RPMI7951 (cell line): ENCODE results near the gene GSS. TPM values are rescaled to one million over a fixed set of nuclear protein-coding genes. Genes with fewer than 3 reads are reported as not detected.

ENCODE experiments used
- DNase-seq: peaks from one replicate; pipeline ENCODE4 v3.0.0-alpha.2; 2012; ENCODE audit warnings: low read depth
- total RNA-seq: library from RNA; depleted of rRNA; stranded (reverse); fragments of >200 nt; shearing (Covaris generic); gene quantifications from 2 replicates; pipeline ENCODE4 v1.2.3, GENCODE V29; 2014; rRNA removed

GSS gene
- 99.5 and 112 TPM in 2 replicates for total RNA-seq

DNA sequence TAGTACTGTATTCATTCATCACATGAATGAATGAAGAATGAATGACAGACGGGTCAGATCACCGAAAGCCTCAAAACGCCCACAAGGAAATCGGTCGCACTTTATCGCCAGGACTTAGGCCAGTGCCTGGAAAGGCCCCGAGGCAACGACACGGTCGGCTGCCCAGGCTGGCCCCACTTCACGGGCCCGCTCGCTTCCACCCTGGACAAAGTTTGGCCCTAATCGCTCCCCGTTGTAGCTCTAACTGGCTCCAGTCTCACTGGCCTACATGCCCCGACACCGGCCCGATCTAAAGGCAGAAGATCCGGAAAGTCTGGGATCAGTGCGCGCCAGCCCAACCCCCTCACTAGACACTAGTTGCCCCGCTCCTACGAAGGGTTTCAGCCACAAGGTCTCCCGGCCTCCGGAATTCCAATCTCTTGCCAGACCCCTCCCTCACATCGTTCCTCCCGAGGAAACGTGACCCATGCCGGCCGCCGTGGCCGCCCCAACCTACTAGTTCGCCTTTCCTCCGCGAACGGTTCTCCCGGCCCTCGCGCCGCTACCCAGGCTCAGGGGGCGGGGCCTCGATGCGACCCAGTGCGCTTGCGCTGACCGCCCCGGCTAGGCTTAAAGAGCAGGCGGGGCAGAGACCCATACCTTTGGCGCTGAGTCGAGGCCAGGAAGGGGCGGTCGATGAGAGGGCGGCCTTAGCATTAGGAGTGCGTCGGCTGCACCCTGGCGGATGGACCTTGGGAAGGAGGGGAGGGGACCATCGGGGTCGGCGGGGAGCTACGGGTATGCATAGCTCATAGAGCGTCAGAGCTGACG is at the start of gene GSS, which contains the start of gene MYH7B:
GSS (minus strand) TSS at position 576 of the 810 bp plus-strand sequence. CDS start 3,954 bp downstream, outside the sequence.
MYH7B (plus strand) TSS at position 638 of the 810 bp plus-strand sequence. CDS start 22,138 bp downstream, outside the sequence.
- peak; percentile 97 for DNase-seq

DNA sequence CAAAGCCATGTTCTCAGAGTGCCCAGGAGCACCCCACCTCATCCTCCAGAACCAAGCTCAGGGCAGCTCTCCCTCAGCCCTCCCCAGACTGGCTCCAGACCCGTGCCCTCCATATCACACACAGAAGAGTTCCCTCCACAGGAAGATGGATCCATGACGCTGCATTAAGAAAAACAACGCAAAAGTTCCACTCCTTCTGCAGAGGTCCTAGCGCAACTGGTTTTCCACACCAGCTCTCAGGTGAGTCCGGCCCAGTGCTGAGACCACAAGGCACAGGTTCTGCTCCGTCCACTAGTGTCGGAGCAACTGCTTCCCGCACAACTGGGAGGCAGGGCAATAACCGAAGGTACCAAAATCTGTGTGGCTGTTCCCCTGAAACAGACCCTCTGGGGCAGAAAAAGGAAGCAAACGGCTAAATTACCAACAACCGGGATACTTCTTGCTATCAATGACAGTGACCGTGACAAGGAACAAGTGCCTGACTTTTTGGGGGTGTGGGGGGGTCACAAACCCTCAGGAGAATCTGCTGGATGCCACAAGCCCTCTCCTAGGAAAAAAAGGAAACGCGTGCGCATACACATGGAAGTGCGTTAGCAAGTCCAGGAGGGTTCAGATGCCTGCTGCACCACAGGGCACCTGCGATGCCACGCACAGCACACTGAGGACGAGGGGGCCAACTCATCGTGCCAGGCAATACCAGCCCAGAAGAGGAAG is 49.3 kb upstream of the GSS start:
- DNase-seq = no peak

DNA sequence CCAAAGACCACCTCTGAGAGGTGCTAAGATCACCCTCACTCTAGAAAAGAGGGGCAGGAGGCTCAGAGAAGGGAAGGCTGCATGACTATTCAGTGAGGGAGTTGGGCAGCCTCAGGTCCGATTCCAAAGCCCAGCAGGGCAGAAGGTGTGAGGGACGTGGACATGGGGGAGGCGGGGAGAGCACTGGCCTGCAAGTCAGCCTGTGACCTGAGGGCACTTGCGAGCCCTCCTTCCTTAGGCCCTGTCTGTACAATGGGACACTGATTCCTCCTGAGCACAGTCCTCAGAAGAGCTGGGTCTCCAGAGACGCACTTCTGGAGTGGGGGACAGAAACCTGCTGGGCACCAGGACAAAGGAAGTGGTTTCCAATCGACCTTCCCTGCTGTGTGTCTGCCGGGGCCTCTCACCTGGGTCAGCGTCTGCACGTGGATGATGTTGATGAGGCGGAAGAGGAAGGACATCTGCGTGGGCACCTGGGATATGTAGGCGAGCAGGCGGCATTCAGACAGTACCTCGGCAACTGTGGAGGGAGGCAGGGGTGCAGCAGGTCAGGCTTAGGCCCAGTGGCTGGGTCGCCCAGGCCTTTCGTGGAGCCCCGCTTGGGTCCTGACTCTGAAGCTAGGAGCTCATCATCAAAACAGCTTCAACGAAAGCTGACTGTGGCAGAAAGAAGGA is 48.6 kb upstream of the GSS start:
- no peak for DNase-seq

DNA sequence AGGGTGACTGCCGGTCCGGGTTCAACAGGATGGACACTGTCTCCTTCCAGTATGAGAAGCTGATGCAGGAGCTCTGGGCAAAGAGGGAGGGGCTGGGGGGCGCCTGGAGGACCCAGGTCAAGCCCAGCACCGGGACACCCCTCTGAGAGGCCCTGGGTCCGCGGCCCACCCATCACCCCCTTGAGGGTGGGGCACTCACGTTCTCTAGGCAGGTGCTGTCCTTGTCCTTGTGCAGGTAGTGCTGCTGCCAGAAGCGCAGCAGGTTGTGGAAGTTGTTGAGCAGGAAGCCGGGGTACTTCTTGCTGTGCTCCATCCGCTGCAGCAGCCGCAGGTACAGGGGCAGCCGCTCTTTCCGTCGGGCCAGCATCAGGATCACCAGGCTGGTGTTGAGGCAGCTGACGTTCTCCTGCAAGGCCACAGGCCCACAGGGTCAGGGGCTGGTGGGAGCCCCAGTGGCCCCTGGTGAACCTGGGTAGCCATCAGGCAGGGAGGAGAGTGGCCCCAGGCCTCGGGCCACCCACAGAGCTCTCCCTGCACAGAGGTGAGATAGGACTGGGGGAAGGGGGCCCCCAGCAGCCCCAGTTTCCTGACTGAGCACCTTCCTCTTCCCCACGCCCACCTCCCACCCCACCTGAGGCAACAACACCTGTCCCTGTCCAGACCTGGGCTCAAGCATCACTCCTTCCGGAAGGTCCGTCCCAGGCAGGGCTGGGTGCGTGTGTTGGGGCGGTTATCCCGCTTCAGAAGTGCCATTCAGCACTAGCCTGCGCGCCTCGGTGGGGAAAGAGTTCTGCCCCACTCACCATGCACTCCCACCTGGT is 47.8 kb upstream of the GSS start:
- no peak for DNase-seq

DNA sequence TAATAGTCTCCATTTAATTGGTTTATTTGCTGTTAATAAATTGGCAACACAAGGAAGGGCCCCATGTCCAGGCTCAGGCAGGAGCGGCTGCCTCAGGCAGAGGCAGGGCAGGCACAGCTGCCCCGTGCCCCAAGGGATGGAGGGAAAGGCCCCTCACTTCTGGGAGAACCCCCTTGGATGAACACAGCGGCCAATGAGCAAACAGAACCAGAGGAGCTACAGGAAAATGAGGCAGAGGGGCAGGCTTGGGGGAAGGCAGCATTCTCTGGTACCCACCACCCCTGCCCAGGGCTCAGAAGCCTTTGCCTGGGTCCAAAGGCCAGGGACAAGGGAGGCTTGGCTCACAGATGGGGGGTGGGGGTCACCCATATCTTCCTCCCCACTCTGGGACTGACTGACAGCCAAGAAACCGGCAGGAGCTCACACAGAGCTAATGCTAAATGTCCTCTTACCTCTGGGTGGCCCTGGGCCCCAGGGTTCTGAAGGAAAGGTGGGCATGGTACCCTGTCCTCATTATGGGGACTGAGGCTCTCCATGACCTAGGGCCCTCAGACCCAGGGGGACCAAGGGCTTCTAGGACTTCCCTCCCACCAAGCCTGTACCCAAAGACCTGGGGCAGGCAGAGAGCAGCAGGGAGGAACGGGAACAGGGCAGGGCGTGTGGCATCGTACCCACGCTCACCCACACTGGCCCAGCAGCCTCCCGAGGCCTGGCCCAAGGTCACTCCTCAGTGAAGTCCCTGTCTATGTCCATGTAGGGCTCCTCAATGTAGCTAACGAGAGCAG is 47.0 kb upstream of the GSS start:
- DNase-seq = no peak

DNA sequence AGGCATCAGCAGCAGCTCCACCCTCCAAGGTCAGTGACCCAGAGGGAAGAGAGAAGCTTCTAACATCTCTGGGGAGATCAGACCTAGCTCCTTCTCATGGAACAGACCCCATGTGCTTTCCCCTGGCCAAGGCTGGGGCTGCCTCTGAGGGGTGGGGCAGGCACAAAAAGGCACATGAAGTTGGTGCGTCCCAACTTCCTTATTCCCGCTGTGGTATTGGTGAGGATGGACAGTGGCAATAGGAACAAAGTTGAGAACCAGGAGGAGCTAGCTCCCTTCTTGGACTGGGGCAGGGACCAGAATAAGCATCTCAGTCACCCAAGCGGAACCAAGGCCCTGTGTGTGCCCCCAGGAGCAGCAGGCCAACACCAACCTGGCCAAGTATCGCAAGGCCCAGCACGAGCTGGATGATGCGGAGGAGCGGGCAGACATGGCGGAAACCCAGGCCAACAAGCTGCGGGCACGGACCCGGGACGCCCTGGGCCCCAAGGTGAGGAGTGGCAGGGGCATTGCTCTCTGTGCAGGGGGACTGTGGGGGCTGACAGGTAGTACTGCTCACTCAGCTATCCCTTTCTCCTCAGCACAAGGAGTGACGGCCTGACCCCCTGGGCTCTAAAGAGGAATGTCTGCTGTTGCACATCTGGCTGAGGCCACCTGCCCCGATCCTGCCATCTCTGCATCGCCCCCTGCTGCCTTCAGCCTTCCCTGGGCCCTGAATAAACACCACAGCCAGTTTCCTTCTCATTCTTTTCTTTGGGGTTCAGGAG is 46.2 kb upstream of the GSS start:
- DNase-seq = no peak

DNA sequence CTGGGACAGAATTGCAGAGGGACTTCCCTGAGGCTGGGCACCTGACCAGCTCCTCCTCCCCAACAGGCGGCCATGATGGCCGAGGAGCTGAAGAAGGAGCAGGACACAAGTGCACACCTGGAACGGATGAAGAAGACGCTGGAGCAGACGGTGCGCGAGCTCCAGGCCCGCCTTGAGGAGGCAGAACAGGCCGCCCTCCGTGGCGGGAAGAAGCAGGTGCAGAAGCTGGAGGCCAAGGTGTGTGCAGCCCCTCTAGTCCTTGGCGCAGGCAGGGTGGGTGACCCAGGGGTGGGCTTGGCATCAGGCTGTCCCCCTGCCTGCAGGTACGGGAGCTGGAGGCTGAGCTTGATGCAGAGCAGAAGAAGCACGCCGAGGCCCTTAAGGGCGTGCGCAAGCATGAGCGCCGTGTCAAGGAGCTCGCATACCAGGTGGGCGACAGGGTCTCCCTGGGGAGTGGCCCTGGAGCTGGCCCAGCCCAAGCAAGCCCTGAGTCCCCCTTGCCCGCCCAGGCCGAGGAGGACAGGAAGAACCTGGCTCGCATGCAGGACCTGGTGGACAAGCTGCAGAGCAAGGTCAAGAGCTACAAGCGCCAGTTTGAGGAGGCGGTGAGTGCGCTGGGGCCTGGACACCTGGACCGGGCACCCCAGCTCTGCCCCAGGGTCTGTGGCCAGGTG is 45.5 kb upstream of the GSS start:
- DNase-seq = no peak

DNA sequence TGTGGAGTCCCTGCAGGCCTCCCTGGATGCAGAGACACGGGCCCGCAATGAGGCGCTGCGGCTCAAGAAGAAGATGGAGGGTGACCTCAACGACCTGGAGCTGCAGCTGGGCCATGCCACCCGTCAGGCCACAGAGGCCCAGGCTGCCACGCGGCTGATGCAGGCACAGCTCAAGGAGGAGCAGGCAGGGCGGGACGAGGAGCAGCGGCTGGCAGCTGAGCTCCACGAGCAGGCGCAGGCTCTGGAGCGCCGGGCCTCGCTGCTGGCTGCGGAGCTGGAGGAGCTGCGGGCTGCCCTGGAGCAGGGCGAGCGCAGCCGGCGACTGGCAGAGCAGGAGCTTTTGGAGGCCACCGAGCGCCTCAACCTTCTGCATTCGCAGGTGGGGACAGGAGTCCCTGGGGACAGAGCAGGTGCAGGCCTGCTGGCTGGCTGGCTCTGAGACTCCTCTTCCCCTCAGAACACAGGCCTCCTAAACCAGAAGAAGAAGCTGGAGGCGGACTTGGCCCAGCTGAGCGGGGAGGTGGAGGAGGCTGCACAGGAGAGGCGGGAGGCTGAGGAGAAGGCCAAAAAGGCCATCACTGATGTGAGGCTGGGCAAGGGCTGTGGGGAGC is 44.8 kb upstream of the GSS start:
- DNase-seq = no peak

DNA sequence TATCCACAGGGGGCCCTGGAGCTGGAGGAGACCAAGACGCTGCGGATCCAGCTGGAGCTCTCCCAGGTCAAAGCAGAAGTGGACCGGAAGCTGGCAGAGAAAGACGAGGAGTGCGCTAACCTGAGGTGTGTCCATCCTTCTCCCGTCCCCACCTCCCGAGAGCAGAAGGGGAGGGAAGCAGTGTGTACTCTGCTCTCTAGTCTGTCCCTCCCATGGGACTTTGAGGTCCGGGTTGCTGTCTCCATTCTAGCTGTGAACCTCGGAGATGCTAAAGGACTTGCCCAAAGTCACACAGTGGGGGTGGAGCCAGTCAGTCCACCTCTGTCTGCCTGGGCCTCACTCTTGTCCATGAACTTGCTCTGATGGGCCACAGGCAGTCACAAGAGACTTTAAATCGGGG is 44.2 kb upstream of the GSS start:
- DNase-seq = no peak

DNA sequence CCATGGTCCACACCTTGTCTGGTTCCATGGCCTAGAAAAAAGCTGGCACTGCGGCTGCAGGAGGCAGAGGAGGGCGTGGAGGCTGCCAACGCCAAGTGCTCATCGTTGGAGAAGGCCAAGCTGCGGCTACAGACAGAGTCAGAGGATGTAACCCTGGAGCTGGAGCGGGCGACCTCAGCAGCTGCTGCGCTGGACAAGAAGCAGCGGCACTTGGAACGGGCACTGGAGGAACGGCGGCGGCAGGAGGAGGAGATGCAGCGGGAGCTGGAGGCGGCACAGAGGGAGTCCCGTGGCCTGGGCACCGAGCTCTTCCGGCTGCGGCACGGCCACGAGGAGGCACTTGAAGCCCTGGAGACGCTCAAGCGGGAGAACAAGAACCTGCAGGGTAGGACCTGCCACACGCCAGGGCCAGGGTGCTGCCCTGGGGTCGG is 43.4 kb upstream of the GSS start:
- no peak for DNase-seq

DNA sequence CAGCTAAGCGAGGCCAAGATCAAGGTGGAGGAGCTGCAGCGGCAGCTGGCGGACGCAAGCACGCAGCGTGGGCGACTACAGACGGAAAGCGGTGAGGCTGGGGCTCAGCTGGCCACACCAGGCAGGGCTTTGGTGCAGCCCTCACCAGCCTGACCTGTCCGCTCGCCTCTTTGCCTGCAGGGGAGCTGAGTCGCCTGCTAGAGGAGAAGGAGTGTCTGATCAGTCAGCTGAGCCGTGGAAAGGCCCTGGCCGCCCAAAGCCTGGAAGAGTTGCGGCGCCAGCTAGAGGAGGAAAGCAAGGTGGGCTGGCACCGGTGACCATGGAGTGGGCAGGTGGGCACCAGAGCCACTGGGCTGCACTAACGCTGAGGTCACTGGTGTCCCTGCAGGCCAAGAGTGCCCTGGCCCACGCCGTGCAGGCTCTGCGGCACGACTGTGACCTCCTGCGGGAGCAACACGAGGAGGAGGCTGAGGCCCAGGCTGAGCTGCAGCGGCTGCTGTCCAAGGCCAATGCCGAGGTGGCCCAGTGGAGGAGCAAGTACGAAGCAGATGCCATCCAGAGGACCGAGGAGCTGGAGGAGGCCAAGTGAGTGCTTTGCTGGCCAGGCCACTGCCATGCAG is 42.8 kb upstream of the GSS start:
- no peak for DNase-seq

DNA sequence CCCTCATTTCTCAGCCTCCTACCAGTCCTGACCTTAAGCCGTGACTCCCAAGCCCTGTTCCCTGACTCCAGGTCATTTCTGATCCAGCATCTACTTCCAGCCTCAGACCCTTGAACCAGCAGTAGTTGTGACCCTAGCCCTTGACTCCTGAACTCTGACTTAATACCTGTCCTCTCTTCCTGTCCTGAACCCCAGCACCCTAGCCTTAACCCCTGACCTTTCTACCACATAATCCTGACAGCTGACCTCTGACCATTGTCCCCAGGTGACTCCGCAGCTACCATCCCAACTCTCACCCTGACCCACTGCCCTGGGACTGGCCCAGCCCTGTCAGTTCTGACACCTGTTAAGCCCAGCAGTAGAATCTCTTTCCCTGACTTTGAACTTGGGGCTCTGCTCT is 42.2 kb upstream of the GSS start:
- DNase-seq = no peak

DNA sequence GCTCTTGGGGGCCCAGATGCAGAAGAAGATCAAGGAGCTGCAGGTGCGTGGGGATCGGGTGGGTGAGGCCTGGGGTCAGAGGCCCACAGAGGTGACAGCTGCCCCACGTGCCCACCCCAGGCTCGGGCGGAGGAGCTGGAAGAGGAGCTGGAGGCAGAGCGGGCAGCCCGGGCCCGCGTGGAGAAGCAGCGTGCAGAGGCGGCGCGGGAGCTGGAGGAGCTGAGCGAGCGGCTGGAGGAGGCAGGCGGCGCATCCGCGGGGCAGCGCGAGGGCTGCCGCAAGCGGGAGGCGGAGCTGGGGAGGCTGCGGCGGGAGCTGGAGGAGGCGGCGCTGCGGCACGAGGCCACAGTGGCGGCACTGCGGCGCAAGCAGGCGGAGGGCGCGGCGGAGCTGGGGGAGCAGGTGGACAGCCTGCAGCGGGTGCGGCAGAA is 41.5 kb upstream of the GSS start:
- DNase-seq = no peak

DNA sequence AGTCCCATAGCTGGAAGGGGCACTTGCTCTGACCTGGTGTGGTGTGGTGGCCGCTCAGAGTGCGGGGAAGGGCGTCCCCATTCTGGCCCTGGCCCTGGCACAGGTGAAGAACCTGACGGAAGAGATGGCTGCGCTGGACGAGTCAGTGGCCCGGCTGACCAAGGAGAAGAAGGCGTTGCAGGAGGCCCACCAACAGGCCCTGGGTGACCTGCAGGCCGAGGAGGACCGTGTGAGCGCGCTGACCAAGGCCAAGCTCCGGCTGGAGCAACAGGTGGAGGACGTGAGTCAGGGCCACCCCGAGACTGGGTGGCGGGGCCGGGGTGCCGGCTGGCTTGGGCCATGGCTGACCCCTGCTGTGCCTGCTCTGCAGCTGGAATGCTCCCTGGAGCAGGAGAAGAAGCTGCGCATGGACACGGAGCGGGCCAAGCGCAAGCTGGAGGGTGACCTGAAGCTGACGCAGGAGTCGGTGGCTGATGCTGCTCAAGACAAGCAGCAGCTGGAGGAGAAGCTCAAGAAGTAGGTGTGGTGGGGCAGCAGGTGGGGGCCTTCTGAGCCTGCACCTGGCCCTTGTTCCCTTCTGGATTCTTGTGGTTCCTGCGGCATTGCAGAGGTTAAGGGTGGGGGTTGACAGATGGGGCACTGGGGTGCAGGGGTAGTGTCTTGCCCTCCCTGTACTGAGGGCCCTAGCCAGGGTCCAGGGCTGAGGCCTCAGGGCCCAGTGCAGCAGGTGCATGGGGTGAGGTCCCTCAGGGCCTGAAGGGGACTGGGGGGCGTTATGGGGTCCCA is 40.8 kb upstream of the GSS start:
- DNase-seq = no peak

DNA sequence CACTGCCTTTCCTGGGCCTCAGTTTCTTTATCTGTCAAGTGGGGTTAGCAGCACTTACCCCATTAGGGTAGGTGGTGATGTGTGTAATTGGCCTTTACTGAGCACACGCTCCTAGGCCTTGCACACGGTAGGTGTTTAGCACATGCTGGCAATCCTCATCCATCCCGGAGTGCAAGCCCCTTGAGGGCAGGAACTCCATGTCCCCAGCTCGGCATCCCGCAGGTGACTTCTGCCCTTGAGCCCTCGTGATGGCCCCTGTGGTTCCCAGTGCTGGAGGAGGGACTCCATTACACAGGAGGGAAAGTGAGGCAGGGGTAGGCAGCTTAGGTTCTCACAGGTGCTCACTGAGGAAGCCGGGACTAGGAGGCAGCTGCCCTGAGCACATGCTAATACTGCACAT is 40.1 kb upstream of the GSS start:
- DNase-seq = no peak

DNA sequence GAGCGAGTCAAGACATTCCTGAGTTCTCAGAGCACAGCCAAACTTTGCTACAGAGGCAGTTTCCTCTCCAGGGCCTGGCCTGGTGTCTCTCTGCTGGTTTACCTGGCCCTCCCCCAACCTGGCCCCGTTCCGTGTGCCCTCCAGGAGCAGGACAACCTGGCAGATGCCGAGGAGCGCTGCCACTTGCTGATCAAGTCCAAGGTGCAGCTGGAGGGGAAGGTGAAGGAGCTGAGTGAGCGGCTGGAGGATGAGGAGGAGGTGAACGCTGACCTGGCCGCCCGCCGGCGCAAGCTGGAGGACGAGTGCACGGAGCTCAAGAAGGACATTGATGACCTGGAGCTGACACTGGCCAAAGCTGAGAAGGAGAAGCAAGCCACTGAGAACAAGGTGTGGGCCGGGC is 39.6 kb upstream of the GSS start:
- DNase-seq = no peak

DNA sequence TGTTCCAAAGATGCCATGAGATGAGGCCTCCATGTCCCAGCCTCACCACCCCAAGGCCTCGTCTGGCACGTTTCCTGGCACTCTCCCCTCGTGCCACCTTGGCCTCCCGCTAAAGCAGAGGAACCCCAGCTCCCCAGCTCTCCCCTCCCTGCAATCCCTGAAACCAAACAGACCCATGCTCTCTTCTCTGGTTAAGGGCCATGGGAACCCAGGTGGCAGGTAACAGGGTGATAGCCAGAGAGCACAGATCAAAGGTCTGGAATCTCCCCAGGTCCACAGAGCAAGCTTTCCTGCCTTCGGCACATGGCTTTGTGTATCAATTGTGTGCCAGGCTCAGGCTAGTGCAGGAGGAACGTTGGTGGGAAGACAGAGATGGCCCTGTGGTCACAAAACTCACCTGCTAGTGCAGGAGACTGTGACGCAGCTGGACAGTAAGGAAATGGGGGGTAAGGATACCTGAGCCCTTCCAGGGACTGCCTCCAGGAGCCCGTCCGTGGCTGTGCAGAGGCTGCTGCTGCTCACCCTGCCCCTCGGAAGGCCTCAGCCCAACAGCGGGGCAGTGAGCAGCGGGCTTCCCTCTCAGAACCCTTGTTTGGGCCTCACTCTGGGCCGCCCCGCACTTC is 39.0 kb upstream of the GSS start:
- no peak for DNase-seq
